Activated T-cell treated with anti-CD3 and anti-CD28 coated beads, Interleukin-2, amount 50 U/mL, for 72 hours (primary cell): Measurements from ENCODE around the gene ESPNL. TPM values are rescaled to one million over a fixed set of nuclear protein-coding genes. Genes with fewer than 3 reads are reported as not detected.
A peak's percentile ranks its signal among the peaks of the same experiment; 100 is the strongest.

Source experiments
- ATAC-seq, 2 donors: fragments of 150-1000 bp; cut with Tn5 transposase; replicated peaks in 1 of 2; 2 replicates each; pipeline ENCODE4 v1.10.0; 2021; ENCODE audit warnings: moderate library complexity in 2 of 2, mild to moderate bottlenecking in 1 of 2
- DNase-seq, 2 donors: peaks; one replicate each; pipeline ENCODE4 v3.0.0; 2021 to 2022; ENCODE audit warnings: mixed read lengths in 1 of 2
- H3K27ac Mint-ChIP-seq: one replicate; pipeline ENCODE4 v1.8.0; 2022; ENCODE audit warnings: mild to moderate bottlenecking, moderate library complexity, mixed read lengths
- H3K27me3 Mint-ChIP-seq: one replicate; pipeline ENCODE4 v1.8.0; 2022; ENCODE audit warnings: low read depth, mixed read lengths
- H3K36me3 Mint-ChIP-seq, 2 donors: one replicate each; pipeline ENCODE4 v1.8.0; 2022; ENCODE audit warnings: mixed read lengths in 2 of 2, mild to moderate bottlenecking in 1 of 2; ENCODE audit not compliant: insufficient read depth in 2 of 2
- H3K4me1 Mint-ChIP-seq: one replicate; pipeline ENCODE4 v1.8.0; 2022; ENCODE audit warnings: low read depth, mixed read lengths
- H3K4me3 Mint-ChIP-seq, 2 donors: one replicate each; pipeline ENCODE4 v1.8.0; 2022; ENCODE audit warnings: mild to moderate bottlenecking in 2 of 2, mixed read lengths in 2 of 2, moderate library complexity in 2 of 2
- H3K9me3 Mint-ChIP-seq, 2 donors: one replicate each; pipeline ENCODE4 v1.8.0; 2022; ENCODE audit warnings: mixed read lengths in 2 of 2
- total RNA-seq, 2 donors: library from RNA; stranded (reverse); gene quantifications; one replicate each; pipeline ENCODE4 v1.2.3, GENCODE V29; 2022

The ESPNL gene
- total RNA-seq, 2 donors from 2014 or later = 0.07 to 0.19 TPM

DNA sequence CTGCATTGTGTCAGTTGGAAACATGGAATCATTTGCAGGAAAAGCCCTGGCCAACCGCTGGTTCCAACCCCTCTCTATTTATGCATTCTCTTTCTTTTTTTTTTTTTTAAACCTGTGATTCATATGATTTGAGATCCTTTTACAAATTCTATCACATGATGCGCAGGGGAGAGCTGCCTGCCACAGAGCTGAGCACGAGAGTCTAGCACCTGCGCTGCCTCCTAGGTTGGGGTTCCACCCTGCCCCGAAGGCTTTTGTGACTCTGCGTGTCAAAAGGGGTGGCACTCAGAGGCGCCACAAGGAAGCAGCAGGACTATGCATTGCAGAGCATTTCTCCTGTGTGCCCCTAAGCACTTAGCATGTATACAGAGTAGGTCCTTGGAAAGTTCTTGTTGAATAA lies 17.3 kb upstream of the ESPNL start:
- Mint-ChIP-seq H3K4me1 (no peaks in the 10 kb centered on the region), H3K27ac (no peak overlapping the region), H3K36me3 (peaks cover 10 to 49% of the 10 kb centered on the region in 2 donors), H3K9me3 (no peaks in the 10 kb centered on the region), H3K27me3 (no peaks in the 10 kb centered on the region), H3K4me3 (no peak overlapping the region)
- DNase-seq (no peak), ATAC-seq (no peak)

- Mint-ChIP-seq H3K27ac (no peak overlapping the region), H3K9me3 (no peaks in the 10 kb centered on the region), H3K4me3 (no peak overlapping the region), H3K36me3 (peaks cover 10 to 45% of the 10 kb centered on the region in 2 donors), H3K27me3 (no peaks in the 10 kb centered on the region), H3K4me1 (no peaks in the 10 kb centered on the region)
- ATAC-seq = no peak
- DNase-seq = no peak
These were observed 16.2 kb upstream of the ESPNL start for GRCh38 chr2:238083919-238084318.

DNA sequence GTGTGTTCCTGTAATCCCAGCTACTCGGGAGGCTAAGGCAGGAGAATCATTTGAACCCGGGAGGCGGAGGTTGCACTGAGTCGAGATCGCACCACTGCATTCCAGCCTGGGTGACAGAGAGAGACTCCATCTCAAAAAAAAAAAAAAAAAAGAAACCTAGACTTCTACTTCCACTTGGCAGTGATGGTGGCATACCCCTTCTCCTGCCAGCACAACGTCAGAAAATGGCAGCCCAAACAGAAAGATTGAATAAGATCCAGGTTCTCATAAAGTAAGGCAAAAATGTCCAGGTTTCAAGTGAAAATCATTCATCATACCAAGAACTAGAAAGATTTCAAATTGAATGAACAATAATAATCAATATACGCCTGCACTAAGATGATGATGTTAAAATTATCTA lies 15.4 kb upstream of the ESPNL start:
- Mint-ChIP-seq H3K9me3 (no peaks in the 10 kb centered on the region), H3K4me3 (no peak overlapping the region), H3K4me1 (no peaks in the 10 kb centered on the region), H3K27me3 (no peaks in the 10 kb centered on the region), H3K27ac (no peak overlapping the region), H3K36me3 (peaks cover 9 to 42% of the 10 kb centered on the region in 2 donors)
- no peak for ATAC-seq
- no peak for DNase-seq

DNA sequence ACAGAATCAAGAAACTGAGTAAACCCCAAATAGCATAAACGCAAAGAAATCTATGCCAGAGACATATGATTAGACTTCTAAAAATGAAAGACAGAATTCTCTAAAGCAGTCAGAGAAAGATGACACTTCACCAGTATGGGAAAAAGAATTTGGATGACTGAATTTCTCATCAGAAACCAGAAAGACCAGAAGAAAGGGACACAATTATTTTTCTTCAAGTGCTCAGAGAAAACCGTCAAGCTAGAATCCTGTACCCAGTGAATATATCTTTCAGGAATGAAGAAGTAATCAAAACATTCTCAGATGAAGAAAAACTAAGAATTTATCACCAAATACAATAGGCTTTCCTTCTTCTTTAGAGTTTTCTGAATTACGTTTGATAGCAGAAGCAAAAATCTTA lies 14.2 kb upstream of the ESPNL start:
- Mint-ChIP-seq H3K27me3 (no peaks in the 10 kb centered on the region), H3K4me1 (no peaks in the 10 kb centered on the region), H3K9me3 (no peaks in the 10 kb centered on the region), H3K27ac (no peak overlapping the region), H3K36me3 (peaks cover 6 to 36% of the 10 kb centered on the region in 2 donors), H3K4me3 (no peak overlapping the region)
- DNase-seq (no peak), ATAC-seq (no peak)

GRCh38 chr2:238087211-238087610 lies 12.9 kb upstream of the ESPNL start:
- no peaks in the 10 kb centered on the region for H3K4me1 Mint-ChIP-seq
- H3K36me3 Mint-ChIP-seq = peaks cover 4 to 31% of the 10 kb centered on the region in 2 donors
- no peak overlapping the region for H3K27ac Mint-ChIP-seq
- no peaks in the 10 kb centered on the region for H3K27me3 Mint-ChIP-seq
- H3K9me3 Mint-ChIP-seq = no peaks in the 10 kb centered on the region
- DNase-seq = no peak
- H3K4me3 Mint-ChIP-seq = no peak overlapping the region
- no peak for ATAC-seq

GRCh38 chr2:238090887-238091286 lies 9.3 kb upstream of the ESPNL start:
- no peak for DNase-seq
- Mint-ChIP-seq H3K27me3 (no peaks in the 10 kb centered on the region), H3K27ac (no peak overlapping the region), H3K9me3 (no peaks in the 10 kb centered on the region), H3K4me1 (no peaks in the 10 kb centered on the region), H3K4me3 (no peak overlapping the region), H3K36me3 (peaks cover 0 to 9% of the 10 kb centered on the region in 2 donors)
- ATAC-seq = no peak

GRCh38 chr2:238091436-238092060 lies 8.6 kb upstream of the ESPNL start:
- H3K4me1 Mint-ChIP-seq = no peaks in the 10 kb centered on the region
- H3K9me3 Mint-ChIP-seq = no peaks in the 10 kb centered on the region
- no peak overlapping the region for H3K4me3 Mint-ChIP-seq
- H3K36me3 Mint-ChIP-seq = peaks cover 0 to 6% of the 10 kb centered on the region in 2 donors
- DNase-seq = no peak
- no peaks in the 10 kb centered on the region for H3K27me3 Mint-ChIP-seq
- no peak overlapping the region for H3K27ac Mint-ChIP-seq
- no peak for ATAC-seq

DNA sequence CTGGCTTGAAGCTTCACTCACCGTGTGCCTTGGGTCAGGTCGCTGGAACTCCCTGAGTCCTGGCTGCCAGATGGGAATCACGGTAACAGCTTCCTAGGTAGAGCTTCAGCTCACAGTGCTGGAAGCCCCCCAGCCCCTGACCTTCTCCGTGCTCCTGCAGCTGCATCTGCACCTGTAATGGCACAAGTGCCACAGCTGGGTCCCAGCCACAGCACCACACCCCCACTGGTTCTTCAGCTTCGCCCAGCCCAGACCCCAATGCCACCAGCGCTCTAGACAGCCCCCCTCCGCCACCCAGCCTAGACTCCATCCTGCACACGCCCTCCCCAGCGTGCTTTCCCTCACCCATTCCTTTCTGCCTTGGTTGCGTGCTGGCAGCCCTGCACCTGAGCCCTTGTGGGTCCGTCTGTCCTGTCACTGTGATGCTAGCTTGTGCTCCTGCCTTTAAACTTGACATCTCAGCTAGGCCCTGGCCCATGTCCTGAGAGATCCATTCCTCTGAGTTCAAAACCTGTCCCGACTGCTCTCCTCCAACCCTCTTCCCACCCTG lies 7.6 kb upstream of the ESPNL start:
- no peak for ATAC-seq
- Mint-ChIP-seq H3K36me3 (peaks cover 0 to 3% of the 10 kb centered on the region in 2 donors), H3K27me3 (no peaks in the 10 kb centered on the region), H3K9me3 (no peaks in the 10 kb centered on the region), H3K27ac (no peak overlapping the region), H3K4me3 (no peak overlapping the region), H3K4me1 (peaks cover 1% of the 10 kb centered on the region)
- no peak for DNase-seq

DNA sequence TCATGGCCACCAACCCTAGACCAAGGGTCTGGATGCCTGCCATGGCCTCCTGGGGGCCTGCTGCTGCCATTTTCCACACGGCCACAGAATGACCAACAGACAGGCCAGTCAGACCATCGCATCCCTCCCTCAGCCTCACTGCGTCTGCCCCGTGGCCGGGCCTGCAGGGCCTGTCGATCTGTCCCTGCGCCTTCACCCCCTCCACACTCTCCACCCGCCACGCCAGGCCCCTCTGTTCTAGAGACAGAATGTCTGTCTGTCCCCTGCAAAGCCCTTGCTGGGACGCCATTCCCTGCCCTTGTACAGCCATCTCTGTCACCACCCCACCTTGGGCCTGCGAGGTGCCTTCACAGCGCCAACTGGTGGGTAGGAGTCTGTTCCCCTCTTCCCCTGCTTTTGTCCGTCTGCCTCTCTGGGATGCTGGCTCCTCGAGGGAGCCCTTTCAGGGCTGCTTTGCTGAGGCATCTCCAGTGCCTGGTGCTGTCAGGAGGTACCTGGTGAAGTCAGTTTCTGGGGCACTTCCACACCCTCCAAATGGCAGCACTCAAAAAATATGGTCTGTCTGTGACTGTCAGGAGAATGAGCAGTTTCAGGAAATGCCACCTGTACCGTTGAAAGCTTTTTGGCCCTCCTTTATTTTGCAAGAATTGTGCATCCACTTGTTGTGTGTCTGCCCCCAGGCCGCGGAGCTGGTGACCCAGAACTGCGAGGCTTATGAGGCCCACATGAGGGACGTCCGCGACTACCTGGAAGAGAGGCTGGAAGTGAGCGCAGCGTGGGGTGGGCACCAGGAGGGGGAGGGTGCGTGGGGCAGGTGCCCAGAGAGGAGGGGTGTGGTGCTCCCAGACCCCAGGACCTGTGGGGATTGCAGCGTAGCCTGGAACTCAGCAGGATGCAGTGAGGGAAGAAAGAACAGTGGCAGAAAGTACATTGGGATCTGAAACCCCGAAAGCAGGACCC lies 6.7 kb upstream of the ESPNL start:
- Mint-ChIP-seq H3K9me3 (no peaks in the 10 kb centered on the region), H3K27me3 (no peaks in the 10 kb centered on the region), H3K4me1 (peaks cover 5% of the 10 kb centered on the region), H3K4me3 (no peak overlapping the region), H3K36me3 (peaks cover 0 to 4% of the 10 kb centered on the region in 2 donors), H3K27ac (no peak overlapping the region)
- ATAC-seq (no peak), DNase-seq (no peak)

DNA sequence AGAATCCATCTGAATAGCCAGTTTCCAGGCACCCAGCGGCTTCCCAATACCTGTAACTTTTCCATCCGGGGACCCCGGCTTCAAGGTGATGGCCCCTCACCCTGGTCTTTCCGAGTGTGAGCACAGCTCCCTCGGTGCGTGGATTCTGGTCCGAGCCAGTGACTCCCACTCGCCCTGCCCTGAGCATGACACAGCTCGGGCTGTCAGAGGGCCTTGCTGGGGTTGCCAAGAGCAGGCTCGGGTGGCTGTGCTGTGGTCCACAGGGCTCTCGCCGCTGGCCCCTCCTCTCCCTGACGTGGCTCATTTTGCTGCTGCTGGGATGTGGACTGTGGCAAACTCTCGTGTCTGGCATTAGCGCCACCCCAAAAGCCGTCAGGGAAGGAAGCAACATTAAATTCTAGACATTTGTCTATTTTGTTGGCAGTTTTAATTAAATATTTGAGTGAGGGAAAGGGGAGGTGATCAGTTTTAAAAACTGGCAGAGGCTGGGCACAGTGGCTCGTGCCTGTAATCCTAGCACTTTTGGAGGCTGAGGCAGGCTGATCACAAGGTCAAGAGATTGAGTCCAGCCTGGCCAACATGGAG lies 5.6 kb upstream of the ESPNL start:
- peaks cover 0 to 7% of the 10 kb centered on the region in 2 donors for H3K36me3 Mint-ChIP-seq

GRCh38 chr2:238095143-238095542 lies 5.0 kb upstream of the ESPNL start:
- Mint-ChIP-seq H3K36me3 (peaks cover 0 to 4% of the 10 kb centered on the region in 2 donors), H3K4me1 (peaks cover 5% of the 10 kb centered on the region), H3K9me3 (no peaks in the 10 kb centered on the region), H3K4me3 (no peak overlapping the region), H3K27me3 (no peaks in the 10 kb centered on the region), H3K27ac (no peak overlapping the region)
- ATAC-seq (no peak), DNase-seq (no peak)

More for the DNA sequence above, 5.6 kb upstream of the ESPNL start:
- Mint-ChIP-seq H3K4me1 (peaks cover 5% of the 10 kb centered on the region), H3K4me3 (no peak overlapping the region), H3K27ac (no peak overlapping the region), H3K9me3 (no peaks in the 10 kb centered on the region), H3K27me3 (no peaks in the 10 kb centered on the region)
- DNase-seq (no peak), ATAC-seq (no peak)

GRCh38 chr2:238096311-238097011 lies 3.7 kb upstream of the ESPNL start:
- no peaks in the 10 kb centered on the region for H3K9me3 Mint-ChIP-seq
- H3K4me3 Mint-ChIP-seq = no peak overlapping the region
- DNase-seq (no peak), ATAC-seq (no peak)
- peaks cover 5% of the 10 kb centered on the region for H3K4me1 Mint-ChIP-seq
- H3K36me3 Mint-ChIP-seq = peaks cover 0 to 4% of the 10 kb centered on the region in 2 donors
- no peaks in the 10 kb centered on the region for H3K27me3 Mint-ChIP-seq
- peak overlapping the region; percentile 8 for H3K27ac Mint-ChIP-seq
